Measurements from ENCODE around the gene PBOV1. TPM values are rescaled to one million over a fixed set of nuclear protein-coding genes. Genes with fewer than 3 reads are reported as not detected.

PBOV1 gene
- polyA plus RNA-seq, 2 of the 4 experiments (the other 2 are of a cell fraction) = not detected

- Histone ChIP-seq H3K4me1 (no peaks in the 10 kb centered on the region), H3K4me2 (no peak overlapping the region), H3K4me3 (no peak overlapping the region), H3K27ac (no peak overlapping the region), H3K9me3 (no peaks in the 10 kb centered on the region)
- WGBS (ENCODE audit: missing lambda C conversion rate) = 72% methylated on average over 4 of the region's 4 CpGs
- DNase-seq (ENCODE audit: low read depth in 1 of 2, low spot score in 1 of 2) (no peak), FAIRE-seq (no peak), ATAC-seq (no peak)
- ChIA-PET POLR2A (no interaction called here), CTCF (interaction anchor here (1.0 kb wide), 1 partner anchor 10 kb away, joined by 3 read pairs; no protein-coding TSS in a partner anchor)
- TF ChIP-seq HEYL (CRISPR knock-in tag; IDR thresholded peaks at IDR 0.05) (no peak), ZFP36 (IDR thresholded peaks at IDR 0.05; ENCODE audit: borderline replicate concordance, partially characterized antibody) (no peak), ESRRA (IDR thresholded peaks at IDR 0.05; ENCODE audit: borderline replicate concordance, low read length) (no peak), CBX2 (IDR thresholded peaks at IDR 0.05; ENCODE audit: borderline replicate concordance, low read depth) (no peak), REST (IDR thresholded peaks at IDR 0.05) (no peak), EP300 (IDR thresholded peaks at IDR 0.05) (no peak), FOSB (CRISPR knock-in tag; IDR thresholded peaks at IDR 0.05) (no peak), ZNF302 (CRISPR knock-in tag; IDR thresholded peaks at IDR 0.05) (no peak), TFCP2L1 (CRISPR knock-in tag; IDR thresholded peaks at IDR 0.05) (no peak)
These were observed 16.5 kb downstream of the PBOV1 start for GRCh38 chr6:138201836-138202235.

DNA sequence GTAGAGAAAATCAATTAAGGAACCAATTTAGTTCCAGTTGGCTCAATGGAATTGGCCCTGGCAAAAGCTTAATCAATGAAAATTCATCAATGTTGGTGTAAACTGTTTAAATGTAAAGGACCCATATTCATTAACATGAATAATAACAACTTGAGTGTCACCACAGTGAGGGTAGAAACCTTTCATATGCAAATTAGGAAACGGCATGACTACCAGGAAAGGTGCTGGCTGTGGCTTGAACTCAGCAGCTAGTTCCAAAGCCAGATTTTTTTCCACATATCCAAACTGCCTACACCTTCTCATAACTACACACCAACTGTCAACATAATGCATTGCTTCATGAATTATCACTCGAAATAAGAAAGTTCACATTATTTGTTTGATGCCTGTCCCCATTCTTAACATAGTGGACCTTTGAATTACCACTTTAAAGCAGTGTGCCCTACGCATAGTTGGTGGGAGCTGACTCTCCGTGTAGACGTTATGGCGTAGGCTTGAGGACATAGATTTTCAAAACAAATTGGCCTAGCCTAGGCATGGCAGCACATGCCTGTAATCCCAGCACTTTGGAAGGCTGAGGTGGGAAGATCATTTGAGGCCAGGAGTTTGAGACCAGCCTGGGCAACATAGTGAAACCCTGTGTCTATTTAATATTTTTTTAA, 19.7 kb downstream of the PBOV1 start:
- TF ChIP-seq FOSL2 (IDR thresholded peaks at IDR 0.05) = no peak
- no peak for TF ChIP-seq FOSL2 (CRISPR knock-in tag; IDR thresholded peaks at IDR 0.05)
- TF ChIP-seq, protein P1, sequence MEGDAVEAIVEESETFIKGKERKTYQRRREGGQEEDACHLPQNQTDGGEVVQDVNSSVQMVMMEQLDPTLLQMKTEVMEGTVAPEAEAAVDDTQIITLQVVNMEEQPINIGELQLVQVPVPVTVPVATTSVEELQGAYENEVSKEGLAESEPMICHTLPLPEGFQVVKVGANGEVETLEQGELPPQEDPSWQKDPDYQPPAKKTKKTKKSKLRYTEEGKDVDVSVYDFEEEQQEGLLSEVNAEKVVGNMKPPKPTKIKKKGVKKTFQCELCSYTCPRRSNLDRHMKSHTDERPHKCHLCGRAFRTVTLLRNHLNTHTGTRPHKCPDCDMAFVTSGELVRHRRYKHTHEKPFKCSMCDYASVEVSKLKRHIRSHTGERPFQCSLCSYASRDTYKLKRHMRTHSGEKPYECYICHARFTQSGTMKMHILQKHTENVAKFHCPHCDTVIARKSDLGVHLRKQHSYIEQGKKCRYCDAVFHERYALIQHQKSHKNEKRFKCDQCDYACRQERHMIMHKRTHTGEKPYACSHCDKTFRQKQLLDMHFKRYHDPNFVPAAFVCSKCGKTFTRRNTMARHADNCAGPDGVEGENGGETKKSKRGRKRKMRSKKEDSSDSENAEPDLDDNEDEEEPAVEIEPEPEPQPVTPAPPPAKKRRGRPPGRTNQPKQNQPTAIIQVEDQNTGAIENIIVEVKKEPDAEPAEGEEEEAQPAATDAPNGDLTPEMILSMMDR (IDR thresholded peaks at IDR 0.05) = no peak
- no peak for TF ChIP-seq MYC (IDR thresholded peaks at IDR 0.05; ENCODE audit: borderline replicate concordance, low read length)
- TF ChIP-seq, protein P2, sequence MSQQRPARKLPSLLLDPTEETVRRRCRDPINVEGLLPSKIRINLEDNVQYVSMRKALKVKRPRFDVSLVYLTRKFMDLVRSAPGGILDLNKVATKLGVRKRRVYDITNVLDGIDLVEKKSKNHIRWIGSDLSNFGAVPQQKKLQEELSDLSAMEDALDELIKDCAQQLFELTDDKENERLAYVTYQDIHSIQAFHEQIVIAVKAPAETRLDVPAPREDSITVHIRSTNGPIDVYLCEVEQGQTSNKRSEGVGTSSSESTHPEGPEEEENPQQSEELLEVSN (IDR thresholded peaks at IDR 0.05; ENCODE audit: borderline replicate concordance, low read depth) = no peak
- TF ChIP-seq HOXA7 (CRISPR knock-in tag; IDR thresholded peaks at IDR 0.05) = no peak
- no peak for TF ChIP-seq JUN (IDR thresholded peaks at IDR 0.05)
- no peak for TF ChIP-seq FOXS1 (CRISPR knock-in tag; IDR thresholded peaks at IDR 0.05)
- no peak for TF ChIP-seq POLR2A (IDR thresholded peaks at IDR 0.05; ENCODE audit: low read length)
- no peak for TF ChIP-seq MAZ (IDR thresholded peaks at IDR 0.05; ENCODE audit: borderline replicate concordance, low read depth, low read length)
- no peak for TF ChIP-seq CEBPB (IDR thresholded peaks at IDR 0.05)
- no peak for TF ChIP-seq PHF8 (IDR thresholded peaks at IDR 0.05; ENCODE audit: borderline replicate concordance, low read depth)
- TF ChIP-seq RFX5 (IDR thresholded peaks at IDR 0.05) = no peak
- no peak for TF ChIP-seq SREBF2 (IDR thresholded peaks at IDR 0.05)
- no peak for TF ChIP-seq CHD4 (IDR thresholded peaks at IDR 0.05; ENCODE audit: borderline replicate concordance)
- TF ChIP-seq POLR2AphosphoS2 (conservative IDR thresholded peaks at IDR 0.05; ENCODE audit: low read length) = no peak
- TF ChIP-seq, protein P3, sequence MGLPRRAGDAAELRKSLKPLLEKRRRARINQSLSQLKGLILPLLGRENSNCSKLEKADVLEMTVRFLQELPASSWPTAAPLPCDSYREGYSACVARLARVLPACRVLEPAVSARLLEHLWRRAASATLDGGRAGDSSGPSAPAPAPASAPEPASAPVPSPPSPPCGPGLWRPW (IDR thresholded peaks at IDR 0.05) = no peak
- no peak for TF ChIP-seq MAFK (IDR thresholded peaks at IDR 0.05; ENCODE audit: partially characterized antibody)

More for the DNA sequence above, 19.7 kb downstream of the PBOV1 start:
- DNase-seq (ENCODE audit: low read depth in 1 of 2, low spot score in 1 of 2) (no peak), FAIRE-seq (no peak), ATAC-seq (no peak)
- 65% methylated on average over 6 of the region's 6 CpGs for WGBS (ENCODE audit: missing lambda C conversion rate)
- no peak overlapping the region for H3K4me2 ChIP-seq
- POLR2A ChIA-PET = no interaction called here
- H3K4me3 ChIP-seq = no peak overlapping the region
- H3K4me1 ChIP-seq = no peaks in the 10 kb centered on the region
- CTCF ChIA-PET = no interaction called here
- H3K9me3 ChIP-seq = no peaks in the 10 kb centered on the region
- no peak overlapping the region for H3K27ac ChIP-seq

Measured in A549 (cell line).